ENCODE data around the gene ANKRD29.
"Not testable (repeated sequence)": the region's sequence is repeated elsewhere in the genome, so short reads cannot be mapped to it uniquely, and the experiment has no call there.

DNA sequence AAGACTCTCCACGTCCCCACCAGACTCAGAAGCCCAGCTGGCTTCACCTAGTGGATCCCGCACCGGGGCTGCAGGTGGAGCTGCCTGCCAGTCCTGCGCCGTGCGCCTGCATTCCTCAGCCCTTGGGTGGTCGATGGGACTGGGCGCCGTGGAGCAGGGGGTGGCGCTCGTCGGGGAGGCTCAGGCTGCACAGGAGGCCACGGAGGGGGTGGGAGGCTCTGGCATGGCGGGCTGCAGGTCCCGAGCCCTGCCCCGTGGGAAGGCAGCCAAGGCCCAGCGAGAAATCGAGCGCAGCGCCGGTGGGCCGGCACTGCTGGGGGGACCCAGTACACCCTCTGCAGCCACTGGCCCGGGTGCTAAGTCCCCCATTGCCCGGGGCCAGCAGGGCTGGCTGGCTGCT is 85.2 kb downstream of the ANKRD29 start:
- TF ChIP-seq, protein P1, sequence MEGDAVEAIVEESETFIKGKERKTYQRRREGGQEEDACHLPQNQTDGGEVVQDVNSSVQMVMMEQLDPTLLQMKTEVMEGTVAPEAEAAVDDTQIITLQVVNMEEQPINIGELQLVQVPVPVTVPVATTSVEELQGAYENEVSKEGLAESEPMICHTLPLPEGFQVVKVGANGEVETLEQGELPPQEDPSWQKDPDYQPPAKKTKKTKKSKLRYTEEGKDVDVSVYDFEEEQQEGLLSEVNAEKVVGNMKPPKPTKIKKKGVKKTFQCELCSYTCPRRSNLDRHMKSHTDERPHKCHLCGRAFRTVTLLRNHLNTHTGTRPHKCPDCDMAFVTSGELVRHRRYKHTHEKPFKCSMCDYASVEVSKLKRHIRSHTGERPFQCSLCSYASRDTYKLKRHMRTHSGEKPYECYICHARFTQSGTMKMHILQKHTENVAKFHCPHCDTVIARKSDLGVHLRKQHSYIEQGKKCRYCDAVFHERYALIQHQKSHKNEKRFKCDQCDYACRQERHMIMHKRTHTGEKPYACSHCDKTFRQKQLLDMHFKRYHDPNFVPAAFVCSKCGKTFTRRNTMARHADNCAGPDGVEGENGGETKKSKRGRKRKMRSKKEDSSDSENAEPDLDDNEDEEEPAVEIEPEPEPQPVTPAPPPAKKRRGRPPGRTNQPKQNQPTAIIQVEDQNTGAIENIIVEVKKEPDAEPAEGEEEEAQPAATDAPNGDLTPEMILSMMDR (IDR thresholded peaks at IDR 0.05) = not testable (repeated sequence)
- not testable (repeated sequence) for TF ChIP-seq POLR2A (IDR thresholded peaks at IDR 0.05)

Measured in adrenal gland (tissue), 5 donors.